ENCODE measurements around the gene CKAP2.
A peak's percentile ranks its signal among the peaks of the same experiment; 100 is the strongest.
"Not testable (repeated sequence)": the region's sequence is repeated elsewhere in the genome, so short reads cannot be mapped to it uniquely, and the experiment has no call there.

Gene CKAP2

DNA sequence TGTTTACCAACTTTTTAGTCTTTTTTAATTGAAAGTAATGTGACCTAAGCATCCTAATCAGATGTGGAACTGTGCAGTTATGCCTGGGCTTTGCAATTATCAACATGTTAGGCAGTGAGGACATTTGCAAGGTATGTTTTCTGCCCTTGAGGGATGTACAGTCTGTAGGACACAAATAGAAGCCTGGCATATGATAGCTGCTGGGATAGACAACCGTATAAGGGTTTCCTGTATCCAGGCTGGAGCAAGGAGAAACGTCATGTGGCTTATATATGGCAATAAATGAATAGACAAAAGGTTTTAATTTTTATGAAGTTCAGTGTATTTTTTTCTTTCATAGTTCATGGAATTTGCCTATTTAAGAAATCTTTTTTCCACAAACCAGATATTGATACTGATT, 2.8 kb upstream of the CKAP2 start:
- H3K9ac ChIP-seq (ENCODE audit: low read length): no peak overlapping the region
- no peak overlapping the region for H3K27ac ChIP-seq (ENCODE audit: low read depth, low read length)
- H3K9me3 ChIP-seq (ENCODE audit: control insufficient read depth, insufficient read depth, low read depth, low read length): no peaks in the 10 kb centered on the region
- no peaks in the 10 kb centered on the region for H3K27me3 ChIP-seq (ENCODE audit: control insufficient read depth, insufficient read depth, low read length)
- H3K4me3 ChIP-seq (ENCODE audit: low read depth, low read length): no peak overlapping the region
- peaks cover 10% of the 10 kb centered on the region for H3K36me3 ChIP-seq (ENCODE audit: control insufficient read depth, insufficient read depth, low read length)
- peaks cover 4% of the 10 kb centered on the region; the same call in 1 of the 2 replicates for H3K4me1 ChIP-seq (ENCODE audit: control insufficient read depth, insufficient read depth, low read length)

DNA sequence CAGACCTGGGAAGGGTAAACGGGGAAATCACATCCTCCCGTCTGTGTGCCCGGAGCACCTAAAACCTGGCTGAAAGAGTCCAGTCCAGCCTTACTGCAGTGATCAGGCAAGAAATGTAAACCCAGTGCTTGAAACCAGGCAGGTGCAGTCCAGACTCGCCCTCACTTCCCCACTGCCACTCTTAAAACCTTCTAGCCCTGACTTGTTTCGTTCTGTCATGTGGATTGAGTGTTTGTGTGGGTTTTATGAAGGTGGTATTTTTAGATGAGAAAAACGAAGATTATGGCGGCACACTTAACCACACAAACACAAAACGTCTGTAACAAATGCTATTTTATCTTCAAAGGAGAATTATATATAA, 839 bp upstream of the CKAP2 start:
- Histone ChIP-seq H3K4me1 (ENCODE audit: control insufficient read depth, insufficient read depth, low read length) (peaks cover 4% of the 10 kb centered on the region; the same call in 1 of the 2 replicates), H3K9me3 (ENCODE audit: control insufficient read depth, insufficient read depth, low read depth, low read length) (no peaks in the 10 kb centered on the region), H3K36me3 (ENCODE audit: control insufficient read depth, insufficient read depth, low read length) (peaks cover 25% of the 10 kb centered on the region), H3K27ac (ENCODE audit: low read depth, low read length) (no peak overlapping the region), H3K9ac (ENCODE audit: low read length) (peak overlapping the region; percentile 93), H3K27me3 (ENCODE audit: control insufficient read depth, insufficient read depth, low read length) (no peaks in the 10 kb centered on the region), H3K4me3 (ENCODE audit: low read depth, low read length) (peak overlapping the region; percentile 69)

DNA sequence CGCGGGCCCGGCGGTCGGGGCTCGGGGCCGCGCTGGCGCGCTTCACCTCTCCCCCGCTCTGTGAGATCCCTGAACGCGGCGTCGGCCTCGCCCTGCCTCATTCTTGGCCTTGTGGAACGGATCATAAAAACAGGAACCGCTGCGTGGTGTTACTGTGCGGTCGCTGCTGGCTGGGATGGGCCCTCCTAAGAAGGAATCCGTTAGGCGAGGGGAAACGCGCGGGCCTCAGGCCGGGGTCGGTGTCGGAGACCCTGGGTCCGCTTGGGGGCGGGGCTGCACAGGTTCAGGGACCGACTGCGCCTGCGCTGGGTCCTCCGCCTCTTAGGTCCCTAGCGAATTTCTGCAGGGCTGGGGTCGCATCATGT, 381 bp downstream of the CKAP2 start:
- Histone ChIP-seq H3K9me3 (ENCODE audit: control insufficient read depth, insufficient read depth, low read depth, low read length) (no peaks in the 10 kb centered on the region), H3K9ac (ENCODE audit: low read length) (peak overlapping the region; percentile 93), H3K27ac (ENCODE audit: low read depth, low read length) (peak overlapping the region; percentile 63; the same call in 1 of the 2 replicates), H3K27me3 (ENCODE audit: control insufficient read depth, insufficient read depth, low read length) (no peaks in the 10 kb centered on the region), H3K4me3 (ENCODE audit: low read depth, low read length) (peak overlapping the region; percentile 69), H3K36me3 (ENCODE audit: control insufficient read depth, insufficient read depth, low read length) (peaks cover 34% of the 10 kb centered on the region), H3K4me1 (ENCODE audit: control insufficient read depth, insufficient read depth, low read length) (peaks cover 4% of the 10 kb centered on the region; the same call in 1 of the 2 replicates)

DNA sequence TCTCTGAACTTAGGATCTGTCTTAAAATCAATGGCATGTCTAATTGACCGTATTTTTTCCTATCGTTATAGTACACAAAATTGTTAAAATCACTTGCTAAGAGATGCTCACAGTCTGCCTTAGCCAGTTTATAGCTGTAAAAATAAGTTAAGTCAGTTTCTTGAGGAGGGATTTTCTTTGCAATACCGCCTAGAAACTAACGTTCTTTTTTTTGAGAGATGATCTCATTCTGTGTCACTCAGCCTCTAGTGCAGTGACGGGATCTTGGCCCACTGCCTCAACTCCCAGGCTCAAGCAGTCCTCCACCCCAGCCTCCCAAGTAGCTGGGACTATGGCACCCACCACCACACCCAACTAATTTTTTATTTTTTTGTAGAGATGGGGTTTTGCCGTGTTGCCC, 4.4 kb downstream of the CKAP2 start:
- H3K4me3 ChIP-seq (ENCODE audit: low read depth, low read length): no peak overlapping the region
- H3K9me3 ChIP-seq (ENCODE audit: control insufficient read depth, insufficient read depth, low read depth, low read length): no peaks in the 10 kb centered on the region
- peaks cover 73% of the 10 kb centered on the region for H3K36me3 ChIP-seq (ENCODE audit: control insufficient read depth, insufficient read depth, low read length)
- no peak overlapping the region for H3K27ac ChIP-seq (ENCODE audit: low read depth, low read length)
- no peak overlapping the region for H3K9ac ChIP-seq (ENCODE audit: low read length)
- H3K4me1 ChIP-seq (ENCODE audit: control insufficient read depth, insufficient read depth, low read length): no peaks in the 10 kb centered on the region
- H3K27me3 ChIP-seq (ENCODE audit: control insufficient read depth, insufficient read depth, low read length): no peaks in the 10 kb centered on the region

DNA sequence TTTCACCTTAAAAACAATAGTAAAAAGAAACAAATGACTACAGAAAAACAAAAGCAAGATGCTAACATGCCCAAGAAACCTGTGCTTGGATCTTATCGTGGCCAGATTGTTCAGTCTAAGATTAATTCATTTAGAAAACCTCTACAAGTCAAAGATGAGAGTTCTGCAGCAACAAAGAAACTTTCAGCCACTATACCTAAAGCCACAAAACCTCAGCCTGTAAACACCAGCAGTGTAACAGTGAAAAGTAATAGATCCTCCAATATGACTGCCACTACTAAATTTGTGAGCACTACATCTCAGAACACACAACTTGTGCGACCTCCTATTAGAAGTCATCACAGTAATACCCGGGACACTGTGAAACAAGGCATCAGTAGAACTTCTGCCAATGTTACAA, 6.0 kb downstream of the CKAP2 start:
- H3K36me3 ChIP-seq (ENCODE audit: control insufficient read depth, insufficient read depth, low read length): peaks cover 88% of the 10 kb centered on the region
- H3K27me3 ChIP-seq (ENCODE audit: control insufficient read depth, insufficient read depth, low read length): no peaks in the 10 kb centered on the region
- H3K27ac ChIP-seq (ENCODE audit: low read depth, low read length): no peak overlapping the region
- no peak overlapping the region for H3K4me3 ChIP-seq (ENCODE audit: low read depth, low read length)
- H3K9me3 ChIP-seq (ENCODE audit: control insufficient read depth, insufficient read depth, low read depth, low read length): no peaks in the 10 kb centered on the region
- no peak overlapping the region for H3K9ac ChIP-seq (ENCODE audit: low read length)
- H3K4me1 ChIP-seq (ENCODE audit: control insufficient read depth, insufficient read depth, low read length): no peaks in the 10 kb centered on the region

DNA sequence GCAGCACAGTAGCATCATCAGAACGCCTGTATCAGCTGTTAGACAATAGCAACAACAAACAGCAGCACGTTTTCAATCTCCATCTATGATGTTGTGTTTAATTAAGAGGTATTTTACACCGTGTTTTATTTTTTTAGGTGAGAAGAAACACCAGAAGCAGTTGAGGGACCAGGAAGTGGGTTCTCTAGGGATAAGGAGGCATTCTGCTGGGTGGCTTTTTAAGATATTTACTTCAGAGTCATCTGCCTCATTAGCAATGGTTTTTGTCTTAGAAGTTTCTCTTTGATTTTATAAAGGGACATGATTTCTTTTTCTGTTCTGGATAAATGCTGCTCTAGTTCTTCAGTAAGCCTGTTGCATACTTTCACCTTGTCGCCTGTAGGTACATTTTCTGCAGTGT, 8.2 kb downstream of the CKAP2 start:
- Histone ChIP-seq H3K9ac (ENCODE audit: low read length) (no peak overlapping the region), H3K9me3 (ENCODE audit: control insufficient read depth, insufficient read depth, low read depth, low read length) (no peaks in the 10 kb centered on the region), H3K36me3 (ENCODE audit: control insufficient read depth, insufficient read depth, low read length) (peaks cover 88% of the 10 kb centered on the region), H3K27me3 (ENCODE audit: control insufficient read depth, insufficient read depth, low read length) (no peaks in the 10 kb centered on the region), H3K27ac (ENCODE audit: low read depth, low read length) (no peak overlapping the region), H3K4me1 (ENCODE audit: control insufficient read depth, insufficient read depth, low read length) (no peaks in the 10 kb centered on the region), H3K4me3 (ENCODE audit: low read depth, low read length) (no peak overlapping the region)

DNA sequence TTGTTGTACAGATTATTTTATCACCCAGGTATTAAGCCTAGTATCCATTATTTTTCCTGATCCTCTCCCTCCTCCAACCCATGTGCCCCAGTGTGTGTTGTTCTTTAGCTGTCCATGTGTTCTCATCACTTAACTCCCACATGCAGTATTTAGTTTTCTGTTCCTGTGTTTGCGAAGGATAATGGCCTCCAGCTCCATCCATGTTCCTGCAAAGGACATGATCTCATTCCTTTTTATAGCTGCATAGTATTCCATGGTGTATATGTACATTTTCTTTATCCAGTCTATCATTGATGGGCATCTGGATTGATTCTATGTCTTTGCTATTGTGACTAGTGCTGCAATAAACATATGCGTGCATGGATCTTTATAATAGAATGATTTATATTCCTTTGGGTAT, 13.2 kb downstream of the CKAP2 start:
- H3K36me3 ChIP-seq (ENCODE audit: control insufficient read depth, insufficient read depth, low read length): peaks cover 76% of the 10 kb centered on the region

DNA sequence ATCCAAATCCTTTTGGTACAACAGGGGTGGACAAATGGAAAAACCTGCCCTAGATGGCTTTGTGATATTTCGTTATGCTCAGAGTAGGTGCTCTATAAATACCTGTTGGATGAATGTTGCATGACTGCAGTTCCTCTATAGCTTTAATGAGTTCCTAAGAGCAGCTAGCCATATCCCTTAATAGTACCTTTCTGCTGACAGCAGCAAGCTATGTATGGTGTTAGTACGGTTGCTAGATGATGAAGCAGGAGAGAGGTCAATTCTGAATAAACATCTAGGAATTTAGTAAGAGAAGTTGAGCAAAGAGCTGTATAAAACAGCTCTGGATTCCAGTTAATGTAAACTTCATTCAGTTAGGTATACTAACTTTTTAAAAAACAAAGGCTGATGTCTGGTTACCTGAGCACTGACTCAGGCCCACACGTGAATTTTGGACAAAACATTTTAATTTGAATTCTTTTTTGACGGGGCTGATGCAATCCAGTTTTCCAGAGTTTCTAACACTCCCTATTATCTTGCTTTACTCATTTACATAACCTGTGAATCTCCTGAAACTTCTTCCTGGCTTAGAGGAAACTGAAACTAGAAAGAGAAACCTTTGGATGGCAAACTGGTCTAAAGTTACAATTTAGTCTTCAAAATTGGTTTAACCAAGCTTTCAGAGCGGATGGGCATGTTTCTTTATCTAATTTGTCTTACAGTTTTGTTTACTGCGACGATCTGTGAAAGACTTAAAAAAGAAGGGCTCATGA, 25.6 kb downstream of the CKAP2 start:
- not testable (repeated sequence) for H3K4me1 ChIP-seq (ENCODE audit: control insufficient read depth, insufficient read depth, low read length); H3K27me3 ChIP-seq (ENCODE audit: control insufficient read depth, insufficient read depth, low read length); H3K4me3 ChIP-seq (ENCODE audit: low read depth, low read length); H3K9me3 ChIP-seq (ENCODE audit: control insufficient read depth, insufficient read depth, low read depth, low read length); H3K27ac ChIP-seq (ENCODE audit: low read depth, low read length); H3K9ac ChIP-seq (ENCODE audit: low read length)
- peaks cover 10% of the 10 kb centered on the region for H3K36me3 ChIP-seq (ENCODE audit: control insufficient read depth, insufficient read depth, low read length)

More for the DNA sequence above, 13.2 kb downstream of the CKAP2 start:
- H3K27ac ChIP-seq (ENCODE audit: low read depth, low read length); H3K27me3 ChIP-seq (ENCODE audit: control insufficient read depth, insufficient read depth, low read length); H3K4me3 ChIP-seq (ENCODE audit: low read depth, low read length); H3K9ac ChIP-seq (ENCODE audit: low read length); H3K4me1 ChIP-seq (ENCODE audit: control insufficient read depth, insufficient read depth, low read length); H3K9me3 ChIP-seq (ENCODE audit: control insufficient read depth, insufficient read depth, low read depth, low read length): not testable (repeated sequence)

DNA sequence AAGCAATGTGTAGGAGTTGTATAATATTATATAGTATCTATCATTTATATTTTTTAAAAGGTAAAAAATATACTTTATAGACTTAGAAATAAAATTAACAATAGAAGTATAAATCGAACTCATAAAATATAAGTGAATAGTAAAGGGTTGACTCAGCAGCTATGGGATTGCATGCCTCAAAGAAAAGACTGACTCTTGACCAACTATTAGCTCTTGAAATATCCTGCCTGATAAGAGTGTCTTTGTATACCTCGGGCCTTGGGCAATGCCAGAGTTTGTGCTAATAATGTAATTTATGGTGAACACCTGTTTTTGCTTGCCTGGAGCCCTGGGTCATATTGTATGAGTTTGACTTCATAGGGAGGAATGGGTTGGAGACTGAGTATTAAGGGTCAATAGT, 31.8 kb downstream of the CKAP2 start:
- H3K4me3 ChIP-seq (ENCODE audit: low read depth, low read length); H3K27ac ChIP-seq (ENCODE audit: low read depth, low read length); H3K4me1 ChIP-seq (ENCODE audit: control insufficient read depth, insufficient read depth, low read length); H3K9me3 ChIP-seq (ENCODE audit: control insufficient read depth, insufficient read depth, low read depth, low read length); H3K36me3 ChIP-seq (ENCODE audit: control insufficient read depth, insufficient read depth, low read length); H3K9ac ChIP-seq (ENCODE audit: low read length); H3K27me3 ChIP-seq (ENCODE audit: control insufficient read depth, insufficient read depth, low read length): not testable (repeated sequence)

DNA sequence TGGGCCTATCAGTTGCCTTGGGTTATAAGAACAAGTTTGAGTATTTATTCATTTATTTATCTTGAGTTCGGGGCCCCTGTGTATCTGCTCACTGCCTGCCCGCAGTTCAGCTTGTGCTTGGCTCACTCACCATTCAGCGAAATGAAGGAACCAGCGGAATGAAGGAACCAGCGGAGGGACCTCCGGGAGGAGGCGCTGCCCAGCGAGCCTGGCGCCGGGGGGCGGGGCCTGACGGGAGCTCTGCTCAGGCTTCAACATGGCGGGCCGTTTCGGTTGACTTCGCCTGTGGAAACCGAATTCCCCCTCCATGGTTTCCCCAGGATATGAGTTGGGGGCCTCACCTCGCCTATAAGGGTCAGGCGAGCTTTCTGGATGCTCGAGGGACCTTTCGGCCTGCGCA, 33.5 kb downstream of the CKAP2 start:
- not testable (repeated sequence) for H3K9me3 ChIP-seq (ENCODE audit: control insufficient read depth, insufficient read depth, low read depth, low read length); H3K27me3 ChIP-seq (ENCODE audit: control insufficient read depth, insufficient read depth, low read length); H3K4me3 ChIP-seq (ENCODE audit: low read depth, low read length); H3K36me3 ChIP-seq (ENCODE audit: control insufficient read depth, insufficient read depth, low read length); H3K27ac ChIP-seq (ENCODE audit: low read depth, low read length); H3K9ac ChIP-seq (ENCODE audit: low read length); H3K4me1 ChIP-seq (ENCODE audit: control insufficient read depth, insufficient read depth, low read length)

DNA sequence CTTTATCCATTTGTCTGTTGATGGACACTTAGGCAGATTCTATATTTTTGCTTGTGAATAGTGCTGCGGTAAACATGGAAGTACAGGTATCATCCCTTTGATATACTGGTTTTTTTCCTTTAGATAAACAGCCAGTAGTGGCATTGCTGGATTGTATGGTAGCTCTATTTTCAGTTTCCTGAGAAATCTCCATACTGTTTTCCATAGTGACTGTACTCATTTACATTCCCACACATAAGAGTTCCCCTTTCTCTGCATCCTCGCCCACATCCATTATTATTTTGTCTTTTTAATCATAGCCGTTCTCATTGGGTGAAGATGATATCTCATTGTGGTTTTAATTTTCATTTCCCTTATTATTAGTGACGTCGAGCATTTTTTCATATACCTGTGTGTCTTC, 35.7 kb downstream of the CKAP2 start:
- H3K36me3 ChIP-seq (ENCODE audit: control insufficient read depth, insufficient read depth, low read length); H3K27me3 ChIP-seq (ENCODE audit: control insufficient read depth, insufficient read depth, low read length); H3K4me3 ChIP-seq (ENCODE audit: low read depth, low read length); H3K4me1 ChIP-seq (ENCODE audit: control insufficient read depth, insufficient read depth, low read length); H3K27ac ChIP-seq (ENCODE audit: low read depth, low read length); H3K9ac ChIP-seq (ENCODE audit: low read length); H3K9me3 ChIP-seq (ENCODE audit: control insufficient read depth, insufficient read depth, low read depth, low read length): not testable (repeated sequence)

DNA sequence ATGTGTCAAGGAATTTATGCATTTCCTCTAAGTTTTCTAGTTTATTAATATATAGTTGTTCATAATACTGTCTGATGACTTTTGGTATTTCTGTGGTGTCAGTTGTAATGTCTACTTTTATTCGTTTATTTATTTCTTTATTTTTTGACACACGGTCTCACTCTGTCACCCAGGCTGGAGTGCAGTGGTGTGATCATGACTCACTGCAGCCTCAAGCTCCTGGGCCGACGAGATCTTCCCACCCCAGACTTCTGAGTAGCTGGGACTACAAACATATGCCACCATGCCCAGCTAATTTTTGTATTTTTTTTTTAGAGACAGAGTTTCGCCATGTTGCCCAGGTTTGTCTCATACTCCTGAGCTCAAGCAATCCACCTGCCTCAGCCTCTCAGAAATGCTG, 39.0 kb downstream of the CKAP2 start:
- H3K9ac ChIP-seq (ENCODE audit: low read length): not testable (repeated sequence)

More for the DNA sequence above, 39.0 kb downstream of the CKAP2 start:
- not testable (repeated sequence) for H3K9me3 ChIP-seq (ENCODE audit: control insufficient read depth, insufficient read depth, low read depth, low read length); H3K27me3 ChIP-seq (ENCODE audit: control insufficient read depth, insufficient read depth, low read length); H3K4me3 ChIP-seq (ENCODE audit: low read depth, low read length); H3K36me3 ChIP-seq (ENCODE audit: control insufficient read depth, insufficient read depth, low read length); H3K4me1 ChIP-seq (ENCODE audit: control insufficient read depth, insufficient read depth, low read length); H3K27ac ChIP-seq (ENCODE audit: low read depth, low read length)

Measured in HUES6 (cell line).